Endodermal cell (in vitro differentiated cells): Measurements from ENCODE around the gene NEK8. TPM values are rescaled to one million over a fixed set of nuclear protein-coding genes. Genes with fewer than 3 reads are reported as not detected.
"Not testable (repeated sequence)": the region's sequence is repeated elsewhere in the genome, so short reads cannot be mapped to it uniquely, and the experiment has no call there.

Experiments
- DNase-seq: peaks from one replicate; pipeline ENCODE4 v3.0.0-alpha.2; 2017
- H3K27ac ChIP-seq: 2 replicates; pipeline ENCODE4 v1.5.1; 2013; ENCODE audit warnings: mild to moderate bottlenecking, low read depth, low read length, moderate library complexity
- H3K27me3 ChIP-seq: 2 replicates; pipeline ENCODE4 v1.6.1; 2013; ENCODE audit warnings: mild to moderate bottlenecking, low read length, moderate library complexity; ENCODE audit not compliant: insufficient read depth, control insufficient read depth, poor library complexity, severe bottlenecking
- H3K36me3 ChIP-seq: 2 replicates; pipeline ENCODE4 v1.7.0; 2013; ENCODE audit warnings: mild to moderate bottlenecking, low read length, moderate library complexity; ENCODE audit not compliant: control insufficient read depth, insufficient read depth
- H3K4me1 ChIP-seq: one replicate; pipeline ENCODE4 v1.7.0; 2013; ENCODE audit warnings: low read length; ENCODE audit not compliant: control insufficient read depth, insufficient read depth
- H3K4me3 ChIP-seq: 2 replicates; pipeline ENCODE4 v1.5.1; 2013; ENCODE audit warnings: mild to moderate bottlenecking, low read length, moderate library complexity
- H3K9ac ChIP-seq: 2 replicates; pipeline ENCODE4 v1.6.1; 2013; ENCODE audit warnings: mild to moderate bottlenecking, low read length, moderate library complexity; ENCODE audit not compliant: poor library complexity, severe bottlenecking; ENCODE audit errors: extremely low read depth
- H3K9me3 ChIP-seq: 2 replicates; pipeline ENCODE4 v1.6.1; 2013; ENCODE audit warnings: mild to moderate bottlenecking, low read length, moderate library complexity; ENCODE audit not compliant: control insufficient read depth
- H3K27ac Mint-ChIP-seq: 2 replicates; pipeline ENCODE4 v1.8.0; 2020; ENCODE audit warnings: mixed read lengths
- H3K27me3 Mint-ChIP-seq: 2 replicates; pipeline ENCODE4 v1.8.0; 2021; ENCODE audit warnings: mild to moderate bottlenecking, mixed read lengths; ENCODE audit not compliant: insufficient read depth
- H3K36me3 Mint-ChIP-seq: 2 replicates; pipeline ENCODE4 v1.8.0; 2020; ENCODE audit warnings: low read depth, mixed read lengths
- H3K4me1 Mint-ChIP-seq: 2 replicates; pipeline ENCODE4 v1.8.0; 2020; ENCODE audit warnings: mixed read lengths
- H3K4me3 Mint-ChIP-seq: 2 replicates; pipeline ENCODE4 v1.8.0; 2020; ENCODE audit warnings: mild to moderate bottlenecking, moderate library complexity, mixed read lengths
- H3K9me3 Mint-ChIP-seq: 2 replicates; pipeline ENCODE4 v1.8.0; 2020; ENCODE audit warnings: mild to moderate bottlenecking, mixed read lengths
- CTCF ChIP-seq: fragments of 200-600 bp; sonication (generic); conservative IDR thresholded peaks from 2 replicates; pipeline ENCODE4 v1.5.0; 2021; ENCODE audit warnings: antibody characterized with exemption, mild to moderate bottlenecking
- WGBS, 2 experiments: methylation state at CpG; one replicate each; pipeline versions ENCODE4 v1.1.5 to v1.1.7; 2013; ENCODE audit warnings: missing lambda C conversion rate in 2 of 2, mixed read lengths in 1 of 2; ENCODE audit not compliant: insufficient coverage in 1 of 2, insufficient read length in 1 of 2; 5-methylcytosine and 5-hydroxymethylcytosine counted together
- total RNA-seq, 2 donors: library from RNA; stranded (reverse); fragmentation: NEBNext Ultra II Directional in 1 of 2; extraction: Animal tissue kit (Norgen Biotek cat#: 25700) in 1 of 2; gene quantifications; 2 replicates in 1 of 2; 3 replicates in 1 of 2; pipeline ENCODE4 v1.2.1, GENCODE V29; 2021

The NEK8 gene
- total RNA-seq, 2 donors from 2014 or later, result 11.2 to 15.7 TPM

GRCh38 chr17:28722417-28723158 is 6.0 kb upstream of the NEK8 start:
- no peak for DNase-seq
- WGBS, 2 experiments, result 87 to 93% methylated on average over 4 to 7 of the region's 7 CpGs
- H3K4me1 ChIP-seq, result peaks cover 6% of the 10 kb centered on the region
- Mint-ChIP-seq H3K27ac (peak overlapping the region; percentile 78), H3K27me3 (no peaks in the 10 kb centered on the region), H3K4me1 (peaks cover 42% of the 10 kb centered on the region), H3K9me3 (no peaks in the 10 kb centered on the region), H3K4me3 (peak overlapping the region; percentile 99), H3K36me3 (peaks cover 47% of the 10 kb centered on the region)
- H3K27ac ChIP-seq, result peak overlapping the region; percentile 16
- peak overlapping the region; percentile 94 for H3K4me3 ChIP-seq
- no peaks in the 10 kb centered on the region for H3K27me3 ChIP-seq
- no peaks in the 10 kb centered on the region for H3K9me3 ChIP-seq
- TF ChIP-seq CTCF, result no peak
- no peak overlapping the region for H3K9ac ChIP-seq
- peaks cover 42% of the 10 kb centered on the region for H3K36me3 ChIP-seq

- no peak for TF ChIP-seq CTCF
- Mint-ChIP-seq H3K27ac (peak overlapping the region; percentile 79), H3K4me3 (peak overlapping the region; percentile 89), H3K9me3 (no peaks in the 10 kb centered on the region), H3K27me3 (no peaks in the 10 kb centered on the region), H3K4me1 (peaks cover 40% of the 10 kb centered on the region), H3K36me3 (peaks cover 47% of the 10 kb centered on the region)
- 93 to 95% methylated on average over 4 to 6 of the region's 6 CpGs for WGBS, 2 experiments
- H3K9me3 ChIP-seq, result no peaks in the 10 kb centered on the region
- H3K27me3 ChIP-seq, result no peaks in the 10 kb centered on the region
- H3K36me3 ChIP-seq, result peaks cover 42% of the 10 kb centered on the region
- peaks cover 6% of the 10 kb centered on the region for H3K4me1 ChIP-seq
- H3K9ac ChIP-seq, result no peak overlapping the region
- DNase-seq, result no peak
- H3K27ac ChIP-seq, result no peak overlapping the region
- peak overlapping the region; percentile 94 for H3K4me3 ChIP-seq
Measured at GRCh38 chr17:28723159-28723835, 5.3 kb upstream of the NEK8 start.

GRCh38 chr17:28723836-28724499 is 4.6 kb upstream of the NEK8 start:
- H3K36me3 ChIP-seq, result peaks cover 42% of the 10 kb centered on the region
- H3K9me3 Mint-ChIP-seq, H3K4me1 ChIP-seq, H3K27me3 Mint-ChIP-seq, H3K9ac ChIP-seq, H3K27me3 ChIP-seq, H3K9me3 ChIP-seq, DNase-seq, H3K27ac ChIP-seq: not testable (repeated sequence)
- peaks cover 37% of the 10 kb centered on the region for H3K4me1 Mint-ChIP-seq
- peak overlapping the region; percentile 99 for H3K27ac Mint-ChIP-seq
- 84 to 93% methylated on average over 2 to 4 of the region's 4 CpGs for WGBS, 2 experiments
- H3K4me3 Mint-ChIP-seq, result peak overlapping the region; percentile 89
- H3K4me3 ChIP-seq, result peak overlapping the region; percentile 82
- H3K36me3 Mint-ChIP-seq, result peaks cover 47% of the 10 kb centered on the region
